Mesendoderm (in vitro differentiated cells): ENCODE measurements around the gene RPP21.

Source experiments
- DNase-seq: peaks from one replicate; pipeline ENCODE4 v3.0.0; 2013
- H2AK5ac ChIP-seq: 2 replicates; pipeline ENCODE4 v1.6.1; 2013; ENCODE audit warnings: low read length, inconsistent platforms
- H2BK120ac ChIP-seq: 2 replicates; pipeline ENCODE4 v1.6.1; 2013; ENCODE audit warnings: low read depth, mild to moderate bottlenecking, low read length, moderate library complexity, mixed read lengths
- H2BK15ac ChIP-seq: replicated peaks from 2 replicates; pipeline ENCODE4 v1.6.1; 2013; ENCODE audit warnings: low read depth, mild to moderate bottlenecking, moderate library complexity
- H2BK5ac ChIP-seq: 2 replicates; pipeline ENCODE4 v1.6.1; 2013; ENCODE audit warnings: low read length, inconsistent platforms
- H3K18ac ChIP-seq: 2 replicates; pipeline ENCODE4 v1.6.1; 2013; ENCODE audit warnings: mild to moderate bottlenecking, low read length, mixed read lengths
- H3K23ac ChIP-seq: one replicate; pipeline ENCODE4 v1.6.1; 2013; ENCODE audit warnings: low read length
- H3K27ac ChIP-seq: 2 replicates; pipeline ENCODE4 v1.5.1; 2013; ENCODE audit warnings: low read depth, mild to moderate bottlenecking, inconsistent platforms, low read length, moderate library complexity
- H3K27me3 ChIP-seq: 2 replicates; pipeline ENCODE4 v1.6.1; 2013; ENCODE audit warnings: low read length, control low read depth, mild to moderate bottlenecking, inconsistent platforms; ENCODE audit not compliant: insufficient read depth, poor library complexity
- H3K36me3 ChIP-seq: 2 replicates; pipeline ENCODE4 v1.6.1; 2013; ENCODE audit warnings: low read length, inconsistent platforms; ENCODE audit not compliant: control insufficient read depth, insufficient read depth
- H3K4ac ChIP-seq: one replicate; pipeline ENCODE4 v1.6.1; 2013; ENCODE audit warnings: low read depth, mild to moderate bottlenecking, low read length, moderate library complexity
- H3K4me1 ChIP-seq: 2 replicates; pipeline ENCODE4 v1.6.1; 2013; ENCODE audit warnings: low read depth, low read length, inconsistent platforms; ENCODE audit not compliant: control insufficient read depth
- H3K4me2 ChIP-seq: 2 replicates; pipeline ENCODE4 v1.6.1; 2013; ENCODE audit warnings: low read length
- H3K4me3 ChIP-seq: 2 replicates; pipeline ENCODE4 v1.5.1; 2013; ENCODE audit warnings: mild to moderate bottlenecking, low read length
- H3K56ac ChIP-seq: one replicate; pipeline ENCODE4 v1.6.1; 2013; ENCODE audit warnings: low read length
- H3K79me1 ChIP-seq: 2 replicates; pipeline ENCODE4 v1.6.1; 2013; ENCODE audit warnings: low read length, inconsistent platforms
- H3K79me2 ChIP-seq: 2 replicates; pipeline ENCODE4 v1.6.1; 2013; ENCODE audit warnings: mild to moderate bottlenecking, low read length; ENCODE audit not compliant: control insufficient read depth, insufficient read depth
- H3K9ac ChIP-seq: 2 replicates; pipeline ENCODE4 v1.6.1; 2013; ENCODE audit warnings: low read length, inconsistent platforms
- H4K5ac ChIP-seq: one replicate; pipeline ENCODE4 v1.6.1; 2013; ENCODE audit warnings: low read length
- H4K8ac ChIP-seq: one replicate; pipeline ENCODE4 v1.6.1; 2013; ENCODE audit warnings: low read depth, mild to moderate bottlenecking, control low read depth, low read length, moderate library complexity
- WGBS: extraction: QIAGEN DNeasy Blood & Tissue Kit; methylation state at CpG from one replicate; pipeline ENCODE4 v1.1.7; 2013; ENCODE audit warnings: low lambda C conversion rate, missing lambda C conversion rate; ENCODE audit not compliant: insufficient coverage; ENCODE audit errors: extremely low coverage; 5-methylcytosine and 5-hydroxymethylcytosine counted together

Gene RPP21

DNA sequence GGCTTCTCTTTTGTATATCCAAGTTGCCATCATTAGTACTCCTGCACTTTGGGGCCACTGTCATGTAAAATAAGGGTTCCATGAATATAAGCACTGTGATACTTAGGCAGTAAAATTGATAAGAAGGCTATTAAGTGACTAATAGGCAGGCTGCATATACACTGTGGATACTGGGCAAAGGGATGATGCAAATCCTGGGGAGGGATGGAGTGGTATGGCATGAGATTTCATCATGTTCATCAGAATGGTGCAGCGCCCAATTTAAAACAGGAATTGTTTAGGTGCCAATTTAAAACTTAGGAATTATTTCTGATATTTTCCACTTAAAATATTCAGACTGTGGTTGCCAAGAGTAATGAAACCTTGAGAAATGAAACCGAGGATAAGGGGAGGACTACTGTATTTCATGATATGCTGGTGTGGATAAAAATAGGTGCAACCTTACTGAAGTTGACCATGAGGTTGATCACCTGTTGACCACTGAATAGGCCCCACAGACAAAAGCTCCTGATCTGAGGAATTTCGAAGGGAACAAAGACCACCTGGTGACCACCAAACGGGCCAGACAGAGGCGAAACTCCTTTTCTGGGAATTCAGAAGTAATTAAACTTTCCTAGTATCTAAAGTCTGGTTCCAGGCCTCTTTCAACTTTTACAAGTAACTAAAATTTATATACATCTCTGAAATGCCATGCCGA is 23.1 kb upstream of the RPP21 start:
- H3K79me2 ChIP-seq: peaks cover 72% of the 10 kb centered on the region
- no peak overlapping the region for H2BK5ac ChIP-seq
- peaks cover 11% of the 10 kb centered on the region for H3K79me1 ChIP-seq
- no peak overlapping the region for H3K56ac ChIP-seq
- no peak overlapping the region for H3K18ac ChIP-seq
- no peaks in the 10 kb centered on the region for H3K27me3 ChIP-seq
- H3K27ac ChIP-seq: no peak overlapping the region
- H3K36me3 ChIP-seq: no peaks in the 10 kb centered on the region
- H2BK15ac ChIP-seq: no peak overlapping the region
- no peak overlapping the region for H2AK5ac ChIP-seq
- H3K4me2 ChIP-seq: no peak overlapping the region
- peak; percentile 14 for DNase-seq
- H4K5ac ChIP-seq: no peak overlapping the region
- H3K9ac ChIP-seq: no peak overlapping the region
- no peaks in the 10 kb centered on the region for H3K4me1 ChIP-seq
- H3K23ac ChIP-seq: no peak overlapping the region
- no peak overlapping the region for H2BK120ac ChIP-seq
- H3K4me3 ChIP-seq: no peak overlapping the region
- H4K8ac ChIP-seq: no peak overlapping the region
- no CpG with 5 or more reads among the region's 6 CpGs for WGBS
- H3K4ac ChIP-seq: no peak overlapping the region

DNA sequence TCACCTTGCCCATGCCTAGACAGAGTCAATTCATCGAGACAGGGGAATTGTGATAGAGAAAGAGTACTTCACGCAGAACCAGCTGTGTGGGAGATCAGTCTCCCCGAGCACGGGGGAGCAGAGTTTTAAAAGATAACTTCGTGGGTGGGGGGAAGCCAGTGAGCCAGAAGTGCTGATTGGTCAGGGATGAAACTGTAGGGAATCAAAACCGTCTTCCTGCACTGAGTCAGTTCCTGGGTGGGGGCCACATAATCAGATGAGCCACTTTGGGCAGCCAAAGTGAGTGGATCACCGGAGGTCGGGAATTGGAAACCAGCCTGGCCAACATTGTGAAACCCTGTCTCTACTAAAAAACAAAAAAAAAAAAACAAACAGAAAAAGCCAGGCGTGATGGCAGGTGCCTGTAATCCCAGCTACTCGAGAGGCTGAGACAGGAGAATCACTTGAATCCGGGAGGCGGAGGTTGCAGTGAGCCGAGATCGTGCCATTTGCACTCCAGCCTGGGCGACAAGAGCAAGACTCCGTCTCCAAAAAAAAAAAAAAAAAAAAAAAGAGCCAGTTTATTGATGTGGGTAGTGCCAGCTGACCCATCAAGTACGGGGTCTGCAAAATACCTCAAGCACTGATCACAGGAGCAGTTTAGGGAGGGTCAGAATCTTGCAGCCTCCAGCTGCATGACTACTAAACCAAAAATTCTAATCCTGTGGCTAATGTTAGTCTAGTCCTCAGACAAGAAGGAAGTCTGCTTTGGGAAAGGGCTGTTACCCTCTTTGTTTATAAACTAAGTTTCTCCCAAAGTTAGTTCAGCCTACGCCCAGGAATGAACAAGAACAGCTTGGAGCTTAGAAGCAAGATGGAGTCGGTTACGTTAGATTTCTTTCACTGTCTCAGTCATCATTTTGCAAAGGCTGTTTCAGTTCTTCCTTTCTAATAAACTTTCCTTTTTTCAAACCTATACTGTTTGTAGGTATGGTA is 22.1 kb upstream of the RPP21 start:
- WGBS: no CpG with 5 or more reads among the region's 20 CpGs
- H2BK15ac ChIP-seq: no peak overlapping the region
- H3K4me3 ChIP-seq: no peak overlapping the region
- no peak overlapping the region for H3K23ac ChIP-seq
- no peak overlapping the region for H3K4me2 ChIP-seq
- no peak overlapping the region for H3K56ac ChIP-seq
- no peak overlapping the region for H2AK5ac ChIP-seq
- H3K27me3 ChIP-seq: no peaks in the 10 kb centered on the region
- H3K36me3 ChIP-seq: no peaks in the 10 kb centered on the region
- peak; percentile 29 for DNase-seq
- H4K8ac ChIP-seq: no peak overlapping the region
- H3K4me1 ChIP-seq: peaks cover 2% of the 10 kb centered on the region
- H2BK120ac ChIP-seq: no peak overlapping the region
- no peak overlapping the region for H2BK5ac ChIP-seq
- no peak overlapping the region for H3K9ac ChIP-seq
- no peak overlapping the region for H4K5ac ChIP-seq
- no peak overlapping the region for H3K18ac ChIP-seq
- H3K79me1 ChIP-seq: peaks cover 12% of the 10 kb centered on the region
- H3K27ac ChIP-seq: no peak overlapping the region
- peaks cover 66% of the 10 kb centered on the region for H3K79me2 ChIP-seq
- no peak overlapping the region for H3K4ac ChIP-seq

DNA sequence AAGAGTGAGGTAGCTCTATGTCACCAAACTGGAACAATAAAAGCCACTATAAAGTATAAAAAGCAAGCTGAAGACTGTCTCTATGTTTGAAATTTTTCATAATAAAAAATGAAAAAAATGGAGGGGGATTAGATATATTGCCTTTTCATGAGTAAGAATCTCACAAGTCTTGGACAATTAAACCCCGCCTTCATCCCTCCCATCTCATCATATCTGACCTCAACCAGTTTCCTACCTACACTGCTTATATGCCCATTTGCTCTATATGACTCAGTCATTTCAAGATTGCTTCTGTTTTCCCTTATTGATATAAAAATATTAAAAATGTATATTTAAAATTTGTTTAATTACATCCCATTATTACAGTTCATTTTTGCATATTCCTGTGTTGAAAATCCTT is 21.1 kb upstream of the RPP21 start:
- Histone ChIP-seq H3K4ac (no peak overlapping the region), H3K27me3 (no peaks in the 10 kb centered on the region), H4K8ac (no peak overlapping the region), H3K79me2 (peaks cover 56% of the 10 kb centered on the region), H3K4me1 (peaks cover 2% of the 10 kb centered on the region), H3K9ac (no peak overlapping the region), H2BK15ac (no peak overlapping the region), H3K4me3 (no peak overlapping the region), H4K5ac (no peak overlapping the region), H3K4me2 (no peak overlapping the region), H3K18ac (no peak overlapping the region), H3K27ac (no peak overlapping the region), H2BK120ac (no peak overlapping the region), H2AK5ac (no peak overlapping the region), H3K79me1 (peaks cover 10% of the 10 kb centered on the region), H3K56ac (no peak overlapping the region), H3K36me3 (no peaks in the 10 kb centered on the region), H2BK5ac (no peak overlapping the region), H3K23ac (no peak overlapping the region)
- DNase-seq: no peak
- no CpG with 5 or more reads among the region's 1 CpG for WGBS

DNA sequence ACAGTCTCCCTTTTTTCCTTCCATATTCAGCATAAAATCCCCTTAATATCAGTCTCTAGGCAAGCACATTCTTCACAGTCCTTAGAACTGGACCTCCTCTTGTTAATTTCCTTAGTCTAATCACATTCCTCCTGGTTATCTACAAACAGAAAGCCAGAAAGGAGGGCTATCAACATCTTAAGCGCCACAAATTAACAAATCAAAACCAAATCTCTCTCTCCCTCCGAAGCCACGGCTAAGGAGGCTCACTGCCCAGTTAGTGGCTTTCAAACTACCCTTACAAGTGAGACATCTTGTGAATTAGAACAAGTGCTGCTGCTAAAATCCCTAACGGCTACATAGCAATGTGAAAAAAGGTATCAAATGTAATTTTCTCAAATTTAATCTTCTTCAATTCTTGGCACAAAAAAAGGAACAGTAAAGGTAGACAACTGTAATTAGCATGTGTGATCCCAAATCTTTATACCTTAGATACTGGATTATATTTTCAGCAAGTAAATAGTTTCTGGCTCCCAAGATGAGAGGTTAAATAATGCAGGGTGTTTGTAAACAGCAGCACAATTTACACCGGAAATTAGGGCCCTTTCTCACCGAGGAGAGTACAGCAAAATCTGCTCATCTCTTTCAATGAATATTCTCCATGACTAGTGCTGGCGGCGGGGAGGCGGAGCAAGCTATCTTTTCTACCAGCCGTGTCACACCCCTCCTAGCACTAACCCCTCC is 19.6 kb upstream of the RPP21 start:
- H3K9ac ChIP-seq: peak overlapping the region; percentile 74
- H3K23ac ChIP-seq: no peak overlapping the region
- no peak overlapping the region for H2BK15ac ChIP-seq
- peaks cover 2% of the 10 kb centered on the region for H3K4me1 ChIP-seq
- peaks cover 44% of the 10 kb centered on the region for H3K79me2 ChIP-seq
- no peak overlapping the region for H3K4ac ChIP-seq
- H3K27me3 ChIP-seq: no peaks in the 10 kb centered on the region
- peak; percentile 51 for DNase-seq
- H3K18ac ChIP-seq: no peak overlapping the region
- H3K4me3 ChIP-seq: peak overlapping the region; percentile 50
- peak overlapping the region; percentile 86 for H3K4me2 ChIP-seq
- H4K5ac ChIP-seq: no peak overlapping the region
- no peak overlapping the region for H2BK5ac ChIP-seq
- peak overlapping the region; percentile 86 for H3K56ac ChIP-seq
- H3K27ac ChIP-seq: no peak overlapping the region
- WGBS: no CpG with 5 or more reads among the region's 10 CpGs
- H3K36me3 ChIP-seq: no peaks in the 10 kb centered on the region
- H3K79me1 ChIP-seq: peaks cover 8% of the 10 kb centered on the region
- H4K8ac ChIP-seq: no peak overlapping the region
- no peak overlapping the region for H2BK120ac ChIP-seq
- H2AK5ac ChIP-seq: no peak overlapping the region

- Histone ChIP-seq H3K18ac (peak overlapping the region; percentile 81), H3K79me2 (peaks cover 39% of the 10 kb centered on the region), H3K27me3 (no peaks in the 10 kb centered on the region), H3K56ac (peak overlapping the region; percentile 99), H3K36me3 (no peaks in the 10 kb centered on the region), H3K4me2 (peak overlapping the region; percentile 74), H2BK5ac (peak overlapping the region; percentile 88), H3K23ac (no peak overlapping the region), H4K5ac (no peak overlapping the region), H4K8ac (no peak overlapping the region), H2BK120ac (no peak overlapping the region), H2BK15ac (no peak overlapping the region), H3K27ac (peak overlapping the region; percentile 91), H3K79me1 (peaks cover 8% of the 10 kb centered on the region), H3K4ac (peak overlapping the region; percentile 87), H3K4me3 (peak overlapping the region; percentile 95), H3K4me1 (peaks cover 2% of the 10 kb centered on the region), H2AK5ac (no peak overlapping the region), H3K9ac (peak overlapping the region; percentile 90)
- WGBS: no CpG with 5 or more reads among the region's 29 CpGs
- peak; percentile 96 for DNase-seq
Measured at GRCh38 chr6:30325873-30326525, 19.0 kb upstream of the RPP21 start.
